Measurements from ENCODE around the gene NDUFAF7. TPM values are rescaled to one million over a fixed set of nuclear protein-coding genes. Genes with fewer than 3 reads are reported as not detected.

NDUFAF7 gene
- total RNA-seq, 4 donors from 2014 or later: 12.3 to 16.3 (median 13.4) TPM

DNA sequence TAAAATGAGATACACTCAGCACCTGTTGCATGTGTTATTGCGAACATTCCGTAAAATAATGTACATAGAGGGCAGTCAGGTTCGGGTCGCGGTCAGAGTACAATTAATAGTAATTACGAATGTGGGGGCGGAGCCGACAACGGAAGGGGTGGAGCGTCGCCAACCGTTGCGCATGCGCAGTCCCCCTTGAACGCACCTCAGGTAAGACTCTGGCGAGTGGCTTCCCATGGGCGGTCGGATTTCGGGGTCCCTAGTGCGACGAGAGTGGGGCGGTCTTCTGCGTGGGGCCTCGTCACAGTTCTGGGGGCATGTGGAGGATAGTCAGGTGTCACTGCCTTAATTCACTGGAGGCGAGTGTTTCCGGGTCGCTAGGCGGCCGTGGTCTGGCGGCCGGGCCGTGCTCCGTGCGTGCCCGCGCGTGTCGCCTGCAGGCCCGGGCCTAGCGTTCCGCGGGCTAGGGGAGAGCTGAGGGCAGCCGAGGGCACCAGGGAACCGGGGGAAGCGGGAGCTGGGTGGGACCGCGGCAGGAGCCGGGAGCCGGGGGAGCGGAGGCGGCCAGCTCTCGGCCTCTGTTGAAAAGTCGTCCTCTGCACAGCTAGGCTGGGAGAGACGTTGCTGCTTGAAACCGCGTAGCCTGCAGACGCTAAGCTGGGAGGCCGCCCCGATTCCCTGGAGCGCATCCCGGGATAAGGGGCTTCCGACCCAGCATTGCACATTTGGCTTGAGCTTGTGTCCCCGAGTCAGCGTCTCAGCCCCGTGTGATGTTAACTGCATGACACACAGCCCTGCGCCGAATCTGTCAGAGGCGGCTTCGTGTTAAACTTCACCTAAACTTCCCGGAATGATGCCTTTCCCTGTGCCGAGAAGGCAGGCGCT, 34.9 kb upstream of the NDUFAF7 start, which contains the start of gene CEBPZOS:
TSS of gene CEBPZOS (plus strand) at position 177 of the 876 bp plus-strand sequence. CDS start 3,209 bp downstream, outside the sequence.
- 2% methylated on average over 32 of the region's 72 CpGs for WGBS
- H3K9me3 ChIP-seq: no peaks in the 10 kb centered on the region
- intact Hi-C loops (cut with DNase I): loop anchor here (5.0 kb wide), 1 partner anchor 36 kb away; the partner anchor contains the start of genes CEBPZ and NDUFAF7
- H3K27me3 ChIP-seq: no peaks in the 10 kb centered on the region
- H3K27ac ChIP-seq (replicated peaks in 1 of 4): peak within 1 kb of the TSS; percentile 87 to 95 (median 92)
- H3K36me3 ChIP-seq: peaks cover 11 to 18% (median 14%) of the 10 kb centered on the region in 4 donors
- DNase-seq (ENCODE audit: extremely low spot score): peak; percentile 94
- peak within 1 kb of the TSS; percentile 81 to 90 (median 85) for H3K4me3 ChIP-seq
- peaks cover 12 to 30% (median 23%) of the 10 kb centered on the region in 4 donors for H3K4me1 ChIP-seq
- TF ChIP-seq POLR2A (IDR thresholded peaks at IDR 0.05; ENCODE audit: low read depth): peak; percentile 53
- peak; percentile 89 to 94 for TF ChIP-seq POLR2AphosphoS5 (IDR thresholded peaks at IDR 0.05)
- TF ChIP-seq CTCF (IDR thresholded peaks at IDR 0.05): no peak

DNA sequence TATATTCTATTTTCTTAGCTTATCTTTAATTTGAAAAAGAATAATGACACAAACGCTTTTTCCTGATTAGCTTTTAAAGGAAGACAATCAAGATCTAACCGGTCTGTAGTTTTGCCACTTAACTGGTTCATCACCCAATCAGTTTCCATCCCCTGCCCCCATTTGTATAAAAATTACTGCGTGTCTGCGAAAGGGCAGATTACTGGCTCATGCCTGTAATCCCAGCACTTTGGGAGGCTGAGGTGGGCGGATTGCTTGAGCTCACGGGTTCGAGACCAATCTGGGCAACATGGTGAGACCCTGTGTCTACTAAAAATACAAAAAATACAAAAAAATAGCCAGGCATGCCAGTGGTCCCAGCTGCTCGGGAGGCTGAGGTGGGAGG, 32.8 kb upstream of the NDUFAF7 start:
- H3K36me3 ChIP-seq: peaks cover 23 to 39% (median 32%) of the 10 kb centered on the region in 4 donors
- no peaks in the 10 kb centered on the region for H3K27me3 ChIP-seq
- peaks cover 0 to 3% (median 3%) of the 10 kb centered on the region in 4 donors for H3K9me3 ChIP-seq
- TF ChIP-seq CTCF (IDR thresholded peaks at IDR 0.05) (no peak), POLR2A (IDR thresholded peaks at IDR 0.05; ENCODE audit: low read depth) (no peak), POLR2AphosphoS5 (IDR thresholded peaks at IDR 0.05) (no peak), EP300 (IDR thresholded peaks at IDR 0.05) (no peak)
- DNase-seq (ENCODE audit: extremely low spot score): no peak
- H3K27ac ChIP-seq (replicated peaks in 1 of 4): no peak overlapping the region
- WGBS: 94% methylated on average over 8 of the region's 8 CpGs
- intact Hi-C loops (cut with DNase I): loop anchor here (5.0 kb wide), 1 partner anchor 34 kb away; the partner anchor contains the start of genes CEBPZ and NDUFAF7
- H3K4me1 ChIP-seq: peaks cover 12 to 30% (median 23%) of the 10 kb centered on the region in 4 donors
- H3K4me3 ChIP-seq: no peak overlapping the region

- Histone ChIP-seq H3K9me3 (peaks cover 0 to 7% (median 4%) of the 10 kb centered on the region in 4 donors), H3K27me3 (no peaks in the 10 kb centered on the region), H3K27ac (replicated peaks in 1 of 4) (no peak overlapping the region), H3K4me3 (no peak overlapping the region), H3K4me1 (peaks cover 12 to 25% (median 22%) of the 10 kb centered on the region in 4 donors), H3K36me3 (peaks cover 28 to 64% (median 58%) of the 10 kb centered on the region in 4 donors)
- TF ChIP-seq EP300 (IDR thresholded peaks at IDR 0.05) (no peak), POLR2AphosphoS5 (IDR thresholded peaks at IDR 0.05) (no peak), POLR2A (IDR thresholded peaks at IDR 0.05; ENCODE audit: low read depth) (no peak), CTCF (IDR thresholded peaks at IDR 0.05) (no peak)
- no peak for DNase-seq (ENCODE audit: extremely low spot score)
- 81% methylated on average over 1 of the region's 1 CpG for WGBS
- intact Hi-C loops (cut with DNase I): no loop called here
Observed at GRCh38 chr2:37201208-37201607, 30.2 kb upstream of the NDUFAF7 start.

- Histone ChIP-seq H3K9me3 (peaks cover 0 to 7% (median 4%) of the 10 kb centered on the region in 4 donors), H3K36me3 (peaks cover 32 to 69% (median 63%) of the 10 kb centered on the region in 4 donors), H3K4me1 (peaks cover 12 to 25% (median 22%) of the 10 kb centered on the region in 4 donors), H3K4me3 (no peak overlapping the region), H3K27me3 (no peaks in the 10 kb centered on the region), H3K27ac (replicated peaks in 1 of 4) (no peak overlapping the region)
- 83% methylated on average over 1 of the region's 1 CpG for WGBS
- intact Hi-C loops (cut with DNase I): no loop called here
- no peak for DNase-seq (ENCODE audit: extremely low spot score)
- TF ChIP-seq POLR2A (IDR thresholded peaks at IDR 0.05; ENCODE audit: low read depth) (no peak), CTCF (IDR thresholded peaks at IDR 0.05) (no peak), POLR2AphosphoS5 (IDR thresholded peaks at IDR 0.05) (no peak), EP300 (IDR thresholded peaks at IDR 0.05) (no peak)
Observed at GRCh38 chr2:37201766-37202165, 29.7 kb upstream of the NDUFAF7 start.
